ENCODE measurements around the gene HOMER2. TPM values are rescaled to one million over a fixed set of nuclear protein-coding genes. Genes with fewer than 3 reads are reported as not detected.

The HOMER2 gene
- total and polyA plus RNA-seq, 2 of the 13 experiments (the other 11 are each of a cell fraction or from before 2014, with no cell fraction given) = 12.9 to 14.1 TPM

- TF ChIP-seq DNMT3B (CRISPR knock-in tag; conservative IDR thresholded peaks at IDR 0.05) = no peak
- no peak for TF ChIP-seq ARHGAP35 (CRISPR knock-in tag; IDR thresholded peaks at IDR 0.05; ENCODE audit: borderline replicate concordance)
- TF ChIP-seq ZNF142 (CRISPR knock-in tag; IDR thresholded peaks at IDR 0.05) = no peak
- 0 out of 2 replicates have a peak, but pooled peaks have one; percentile 45 for TF ChIP-seq KMT2B (CRISPR knock-in tag; IDR thresholded peaks at IDR 0.05)
- 0 out of 2 replicates have a peak, but pooled peaks have one; percentile 29 for TF ChIP-seq DMAP1 (CRISPR knock-in tag; IDR thresholded peaks at IDR 0.05)
- TF ChIP-seq IRF9 (CRISPR knock-in tag; IDR thresholded peaks at IDR 0.05; ENCODE audit: borderline replicate concordance) = no peak
- TF ChIP-seq ZNF766 (CRISPR knock-in tag; IDR thresholded peaks at IDR 0.05; ENCODE audit: borderline replicate concordance) = no peak
- TF ChIP-seq ZHX2 (IDR thresholded peaks at IDR 0.05; ENCODE audit: low read depth) = no peak
- TF ChIP-seq ZHX2 (CRISPR knock-in tag; IDR thresholded peaks at IDR 0.05; ENCODE audit: borderline replicate concordance) = no peak
- no peak for TF ChIP-seq RBM22 (optimal IDR thresholded peaks at IDR 0.05; ENCODE audit: low read length)
- no peak for TF ChIP-seq ZNF510 (CRISPR knock-in tag; IDR thresholded peaks at IDR 0.05; ENCODE audit: low read depth)
- TF ChIP-seq DZIP1 (CRISPR knock-in tag; IDR thresholded peaks at IDR 0.05) = no peak
These were observed 102.7 kb downstream of the HOMER2 start (continued) for GRCh38 chr15:82849556-82850512.
